AG04450 (cell line): ENCODE results near the gene CYB5A. TPM values are rescaled to one million over a fixed set of nuclear protein-coding genes. Genes with fewer than 3 reads are reported as not detected.

ENCODE experiments used
- CTCF ChIA-PET: fragments of 300-600, 350-600 bp; formaldehyde crosslinking; extraction: SDS; loops from one replicate; lab custom pipeline; 2022; ENCODE audit warnings: antibody characterized with exemption, inconsistent platforms; lab: Charles Lee
- POLR2A ChIA-PET: fragments of 350-600 bp; formaldehyde crosslinking; extraction: SDS; loops from one replicate; lab custom pipeline; 2021; ENCODE audit warnings: antibody characterized with exemption, inconsistent platforms; lab: Yijun Ruan, JAX
- DNase-seq: peaks from one replicate; pipeline ENCODE4 v3.0.0-alpha.2; 2011; ENCODE audit warnings: low read depth, low spot score
- H3K27ac ChIP-seq: one replicate; pipeline ENCODE4 v1.5.1; 2012; ENCODE audit warnings: low read depth, low read length, control low read depth
- H3K27me3 ChIP-seq: one replicate; pipeline ENCODE4 v1.6.0; 2012; ENCODE audit warnings: low read length; ENCODE audit not compliant: control insufficient read depth, insufficient read depth
- H3K4me3 ChIP-seq: 2 replicates; pipeline ENCODE4 v1.5.1; 2011; ENCODE audit warnings: mild to moderate bottlenecking, low read depth, low read length, control low read depth
- H3K9me3 ChIP-seq: 2 replicates; pipeline ENCODE4 v1.5.1; 2012; ENCODE audit warnings: low read length; ENCODE audit not compliant: control insufficient read depth, insufficient read depth
- polyA plus RNA-seq: library from polyadenylated mRNA; depleted of rRNA; stranded (reverse); fragments of >200 nt; gene quantifications from 2 replicates; pipeline ENCODE4 v1.2.3, GENCODE V29; 2011
- TF ChIP-seq, protein P1 (sequence below): IDR thresholded peaks from 2 replicates; pipeline ENCODE4 v1.5.1; 2011; ENCODE audit warnings: low read depth, low read length, control low read depth, inconsistent platforms

Gene CYB5A
- polyA plus RNA-seq, 1 experiment, result 95.2 TPM

DNA sequence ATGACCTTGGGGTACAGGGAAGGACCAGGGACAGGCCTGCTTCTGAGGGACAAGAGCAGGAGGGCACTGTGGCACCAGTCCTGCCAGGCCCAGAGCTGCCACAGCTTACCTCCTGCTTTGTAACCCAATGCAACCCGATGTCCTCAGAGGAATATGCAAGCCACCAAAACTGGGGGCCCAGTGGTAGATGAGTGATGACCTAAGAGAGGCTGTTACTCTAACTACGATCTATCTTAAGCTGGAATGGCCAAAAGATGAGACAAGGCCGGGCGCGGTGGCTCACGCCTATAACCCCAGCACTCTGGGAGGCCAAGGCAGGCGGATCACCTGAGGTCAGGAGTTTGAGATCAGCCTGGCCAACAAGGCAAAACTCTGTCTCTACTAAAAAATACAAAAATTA, 12.8 kb downstream of the CYB5A start:
- no peaks in the 10 kb centered on the region for H3K9me3 ChIP-seq
- CTCF ChIA-PET, result no interaction called here
- H3K27me3 ChIP-seq, result no peaks in the 10 kb centered on the region
- TF ChIP-seq, protein P1, sequence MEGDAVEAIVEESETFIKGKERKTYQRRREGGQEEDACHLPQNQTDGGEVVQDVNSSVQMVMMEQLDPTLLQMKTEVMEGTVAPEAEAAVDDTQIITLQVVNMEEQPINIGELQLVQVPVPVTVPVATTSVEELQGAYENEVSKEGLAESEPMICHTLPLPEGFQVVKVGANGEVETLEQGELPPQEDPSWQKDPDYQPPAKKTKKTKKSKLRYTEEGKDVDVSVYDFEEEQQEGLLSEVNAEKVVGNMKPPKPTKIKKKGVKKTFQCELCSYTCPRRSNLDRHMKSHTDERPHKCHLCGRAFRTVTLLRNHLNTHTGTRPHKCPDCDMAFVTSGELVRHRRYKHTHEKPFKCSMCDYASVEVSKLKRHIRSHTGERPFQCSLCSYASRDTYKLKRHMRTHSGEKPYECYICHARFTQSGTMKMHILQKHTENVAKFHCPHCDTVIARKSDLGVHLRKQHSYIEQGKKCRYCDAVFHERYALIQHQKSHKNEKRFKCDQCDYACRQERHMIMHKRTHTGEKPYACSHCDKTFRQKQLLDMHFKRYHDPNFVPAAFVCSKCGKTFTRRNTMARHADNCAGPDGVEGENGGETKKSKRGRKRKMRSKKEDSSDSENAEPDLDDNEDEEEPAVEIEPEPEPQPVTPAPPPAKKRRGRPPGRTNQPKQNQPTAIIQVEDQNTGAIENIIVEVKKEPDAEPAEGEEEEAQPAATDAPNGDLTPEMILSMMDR, result no peak
- no peak for DNase-seq
- no peak overlapping the region for H3K4me3 ChIP-seq
- POLR2A ChIA-PET, result no interaction called here
- no peak overlapping the region for H3K27ac ChIP-seq

DNA sequence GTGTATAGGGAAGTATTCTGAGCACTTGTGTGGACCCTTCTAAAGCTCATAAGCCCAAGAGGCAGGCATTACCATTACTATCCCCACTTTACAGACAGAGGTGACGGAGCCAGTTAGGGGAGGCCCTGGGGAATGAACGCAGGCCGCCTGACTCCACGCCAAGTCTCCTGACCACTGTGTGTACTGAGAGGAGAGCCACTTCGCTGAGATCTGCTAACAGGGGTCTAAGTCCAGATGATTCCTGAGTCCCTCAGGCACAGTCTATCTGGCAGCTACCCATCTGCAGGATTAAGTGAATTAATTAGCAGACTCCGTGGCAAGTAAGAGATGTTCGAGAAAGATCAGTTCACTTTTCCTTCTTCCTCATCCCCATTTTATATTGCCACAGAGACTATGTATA, 13.7 kb downstream of the CYB5A start:
- CTCF ChIA-PET, result no interaction called here
- POLR2A ChIA-PET, result no interaction called here

DNA sequence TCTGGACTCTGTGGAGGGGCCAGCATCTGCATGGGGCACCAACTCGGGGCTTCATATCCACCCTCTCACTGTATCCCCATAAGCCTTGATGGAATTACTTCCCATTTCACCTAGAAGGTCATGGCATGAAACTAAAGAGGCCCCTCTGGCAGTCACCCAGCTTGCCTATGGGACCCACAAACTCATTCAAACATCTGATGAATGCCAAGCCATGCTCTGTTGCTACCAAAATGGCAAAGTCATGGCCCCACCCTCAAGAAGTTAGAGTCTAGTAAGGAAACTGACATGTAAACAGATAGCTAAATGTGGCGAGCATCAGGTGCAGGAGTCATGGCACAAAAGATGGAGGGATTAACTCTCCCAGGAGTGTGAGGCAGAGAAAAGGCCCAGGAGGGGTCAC, 14.5 kb downstream of the CYB5A start:
- Histone ChIP-seq H3K27ac (no peak overlapping the region), H3K4me3 (no peak overlapping the region), H3K27me3 (no peaks in the 10 kb centered on the region), H3K9me3 (no peaks in the 10 kb centered on the region)
- POLR2A ChIA-PET, result no interaction called here
- TF ChIP-seq, protein P1, result no peak
- no peak for DNase-seq
- CTCF ChIA-PET, result no interaction called here

More for the DNA sequence above, 13.7 kb downstream of the CYB5A start:
- H3K27me3 ChIP-seq, result no peaks in the 10 kb centered on the region
- H3K4me3 ChIP-seq, result no peak overlapping the region
- H3K27ac ChIP-seq, result no peak overlapping the region
- H3K9me3 ChIP-seq, result no peaks in the 10 kb centered on the region
- TF ChIP-seq, protein P1, result no peak
- no peak for DNase-seq

DNA sequence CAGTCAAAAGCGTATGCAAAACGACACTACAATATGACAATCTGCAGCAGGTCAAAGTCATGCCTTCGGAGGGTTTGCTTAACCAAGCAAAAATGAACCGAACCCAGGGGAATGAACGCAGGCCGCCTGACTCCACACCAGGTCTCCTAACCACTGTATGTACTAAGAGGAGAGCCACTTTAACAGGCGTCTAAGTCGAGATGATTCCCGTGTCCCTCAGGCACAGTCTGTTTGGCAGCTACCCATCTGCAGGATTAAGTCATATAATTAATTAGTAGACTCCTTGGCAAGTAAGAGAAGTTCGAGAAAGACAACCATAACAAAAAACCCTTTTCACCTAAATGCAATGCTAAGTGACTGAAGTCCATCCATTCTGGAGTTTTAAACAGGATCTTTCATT, 15.2 kb downstream of the CYB5A start:
- TF ChIP-seq, protein P1, result no peak
- Histone ChIP-seq H3K27ac (no peak overlapping the region), H3K27me3 (no peaks in the 10 kb centered on the region), H3K4me3 (no peak overlapping the region), H3K9me3 (no peaks in the 10 kb centered on the region)
- CTCF ChIA-PET, result interaction anchor here (1.2 kb wide), 1 partner anchor 66 kb away, joined by 3 read pairs; no protein-coding TSS in a partner anchor
- no peak for DNase-seq
- POLR2A ChIA-PET, result no interaction called here

DNA sequence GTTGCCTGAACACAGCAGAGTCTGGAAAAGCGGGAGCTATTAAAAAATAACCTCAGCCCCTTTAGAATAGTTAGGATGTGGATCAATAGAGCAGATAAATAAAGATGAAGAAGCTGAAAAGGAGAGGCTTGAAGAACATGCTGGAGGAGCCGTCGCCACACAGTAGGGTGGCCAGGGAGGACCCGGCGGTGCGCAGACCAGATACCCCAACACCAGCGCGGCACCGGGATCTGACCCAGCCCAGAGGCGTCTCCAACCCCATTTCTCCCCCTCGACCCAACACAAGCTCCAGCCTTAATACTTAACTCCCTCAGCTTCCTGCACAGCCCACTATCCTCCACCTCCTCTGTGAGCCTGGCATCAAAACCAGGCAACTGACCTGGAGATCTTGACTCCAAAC, 16.0 kb downstream of the CYB5A start:
- Histone ChIP-seq H3K27ac (no peak overlapping the region), H3K27me3 (no peaks in the 10 kb centered on the region), H3K9me3 (no peaks in the 10 kb centered on the region), H3K4me3 (no peak overlapping the region)
- ChIA-PET POLR2A (no interaction called here), CTCF (interaction anchor here (1.2 kb wide), 1 partner anchor 66 kb away, joined by 3 read pairs; no protein-coding TSS in a partner anchor)
- TF ChIP-seq, protein P1, result no peak
- DNase-seq, result no peak
